Natural killer cell treated with Interleukin-12 subunit alpha and Interleukin-12 subunit beta and Interleukin-15 and Interleukin-18, amount 100 ng/mL, for 72 hours (primary cell): ENCODE data around the gene RPTN. TPM values are rescaled to one million over a fixed set of nuclear protein-coding genes. Genes with fewer than 3 reads are reported as not detected.

Experiments used
- ATAC-seq, 2 donors: fragments of 150-1000 bp; cut with Tn5 transposase in 1 of 2; sonication (Bioruptor Pico), chemical (Tn5 transposase) in 1 of 2; 2 replicates each; pipeline ENCODE4 v1.10.0; 2021
- DNase-seq: peaks from one replicate; pipeline ENCODE4 v3.0.0; 2022; ENCODE audit warnings: low spot score
- H3K27ac Mint-ChIP-seq, 2 donors: 1 replicate in 1 of 2; 2 replicates in 1 of 2; pipeline ENCODE4 v1.8.0; 2022; ENCODE audit warnings: mixed read lengths in 2 of 2, mild to moderate bottlenecking in 1 of 2, moderate library complexity in 1 of 2
- H3K27me3 Mint-ChIP-seq, 2 donors: 1 replicate in 1 of 2; 2 replicates in 1 of 2; pipeline ENCODE4 v1.8.0; 2022; ENCODE audit warnings: mixed read lengths in 2 of 2
- H3K36me3 Mint-ChIP-seq: one replicate; pipeline ENCODE4 v1.8.0; 2022; ENCODE audit warnings: mixed read lengths
- H3K4me1 Mint-ChIP-seq, 2 donors: 1 replicate in 1 of 2; 2 replicates in 1 of 2; pipeline ENCODE4 v1.8.0; 2022; ENCODE audit warnings: low read depth in 2 of 2, mixed read lengths in 2 of 2, mild to moderate bottlenecking in 1 of 2
- H3K4me3 Mint-ChIP-seq: one replicate; pipeline ENCODE4 v1.8.0; 2022; ENCODE audit warnings: mixed read lengths
- H3K9me3 Mint-ChIP-seq: 2 replicates; pipeline ENCODE4 v1.8.0; 2022; ENCODE audit warnings: mixed read lengths
- total RNA-seq, 2 donors: library from RNA; stranded (reverse); gene quantifications; one replicate each; pipeline ENCODE4 v1.2.3, GENCODE V29; 2022

Gene RPTN
- total RNA-seq, 2 donors from 2014 or later = not detected

DNA sequence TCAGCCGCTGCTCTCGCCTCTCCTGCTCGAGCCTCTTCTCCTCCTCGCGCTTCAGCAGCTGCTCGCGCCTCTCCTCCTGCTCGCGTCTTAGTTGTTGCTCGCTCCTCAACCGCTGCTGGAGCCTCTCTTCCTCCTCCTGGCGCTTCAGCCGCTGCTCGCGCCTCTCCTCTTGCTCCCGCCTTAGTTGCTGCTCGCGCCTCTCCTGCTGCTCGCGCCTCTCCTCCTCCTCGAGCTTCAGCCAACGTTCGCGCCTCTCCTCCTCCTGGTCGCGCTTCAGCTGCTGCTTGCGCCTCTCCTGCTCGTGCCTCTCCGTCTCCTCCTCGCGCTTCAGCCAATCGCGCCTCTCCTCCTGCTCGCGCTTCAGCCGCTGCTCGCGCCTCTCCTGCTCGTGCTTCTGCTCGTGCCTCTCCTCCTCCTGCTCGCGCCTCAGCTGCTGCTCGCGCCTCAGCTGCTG lies 47.5 kb downstream of the RPTN start:
- Mint-ChIP-seq H3K4me1 (peaks cover 6 to 7% of the 10 kb centered on the region in 2 donors), H3K27me3 (peaks cover 8 to 15% of the 10 kb centered on the region in 2 donors), H3K27ac (no peak overlapping the region), H3K36me3 (peaks cover 9% of the 10 kb centered on the region), H3K4me3 (no peak overlapping the region), H3K9me3 (no peaks in the 10 kb centered on the region)
- peak; percentile 11 to 43 for ATAC-seq
- no peak for DNase-seq

DNA sequence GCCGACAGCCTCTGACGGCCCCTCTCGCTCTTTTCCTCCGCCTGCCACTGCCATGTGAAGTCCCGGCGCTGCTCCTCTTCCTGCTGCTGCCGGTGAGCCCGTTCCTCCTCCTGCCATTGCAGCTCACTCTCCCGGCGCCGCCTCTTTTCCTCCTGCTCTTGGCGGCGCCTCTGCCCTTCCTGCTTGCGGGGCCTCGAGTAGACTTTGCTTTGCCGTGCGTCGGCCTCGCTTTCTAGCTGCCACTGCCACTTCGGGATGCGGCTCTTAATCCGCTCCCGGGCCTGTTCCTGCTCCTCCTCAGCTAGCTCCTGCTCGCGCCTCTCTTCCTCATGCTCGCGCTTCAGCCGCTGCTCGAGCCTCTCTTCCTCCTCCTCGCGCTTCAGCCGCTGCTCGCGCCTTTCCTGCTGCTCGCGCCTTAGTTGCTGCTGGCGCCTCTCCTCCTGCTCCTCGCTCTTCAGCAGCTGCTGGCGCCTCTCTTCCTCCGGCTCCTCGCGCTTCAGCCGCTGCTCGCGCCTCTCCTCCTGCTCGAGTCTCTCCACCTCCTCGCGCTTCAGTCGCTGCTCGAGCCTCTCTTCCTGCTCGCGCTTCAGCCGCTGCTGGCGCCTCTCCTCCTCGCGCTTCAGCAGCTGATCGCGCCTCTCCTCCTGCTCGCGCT lies 48.0 kb downstream of the RPTN start:
- DNase-seq = no peak
- peaks cover 9% of the 10 kb centered on the region for H3K36me3 Mint-ChIP-seq
- H3K4me1 Mint-ChIP-seq = peaks cover 6 to 7% of the 10 kb centered on the region in 2 donors
- H3K4me3 Mint-ChIP-seq = no peak overlapping the region
- H3K27me3 Mint-ChIP-seq = peaks cover 9 to 15% of the 10 kb centered on the region in 2 donors
- no peaks in the 10 kb centered on the region for H3K9me3 Mint-ChIP-seq
- no peak overlapping the region for H3K27ac Mint-ChIP-seq
- peak; percentile 52 for ATAC-seq

DNA sequence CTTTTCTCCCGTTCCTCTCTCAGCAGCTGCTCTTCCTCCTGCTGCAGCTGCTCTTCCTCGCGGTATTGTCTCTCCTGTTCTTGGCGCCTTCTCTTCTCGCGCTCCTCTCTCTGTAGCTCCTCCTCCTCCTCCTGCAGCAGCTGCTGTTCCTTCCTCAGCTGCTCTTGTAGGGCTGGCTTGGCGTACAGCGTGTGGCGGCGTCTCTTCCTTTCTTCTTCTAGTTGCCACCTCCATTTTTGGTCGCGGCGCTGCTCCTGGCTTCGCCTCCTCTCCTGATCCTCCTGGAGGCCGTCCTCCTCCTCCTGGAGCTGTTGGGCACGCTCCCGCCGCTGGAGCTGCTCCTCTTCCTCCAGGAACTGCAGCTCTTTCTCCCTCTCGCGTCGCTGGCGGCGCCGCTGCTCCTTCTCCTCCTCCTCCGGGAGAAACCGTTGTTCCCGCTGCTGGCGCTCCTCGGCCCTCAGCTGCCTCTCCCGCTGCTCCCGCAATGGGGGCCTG lies 48.6 kb downstream of the RPTN start:
- H3K4me1 Mint-ChIP-seq = peaks cover 6 to 7% of the 10 kb centered on the region in 2 donors
- peaks cover 14 to 15% of the 10 kb centered on the region in 2 donors for H3K27me3 Mint-ChIP-seq
- DNase-seq = no peak
- H3K9me3 Mint-ChIP-seq = no peaks in the 10 kb centered on the region
- peak in 1 of 2 donors; percentile 59 for ATAC-seq
- H3K4me3 Mint-ChIP-seq = no peak overlapping the region
- H3K36me3 Mint-ChIP-seq = peaks cover 9% of the 10 kb centered on the region
- H3K27ac Mint-ChIP-seq = no peak overlapping the region

DNA sequence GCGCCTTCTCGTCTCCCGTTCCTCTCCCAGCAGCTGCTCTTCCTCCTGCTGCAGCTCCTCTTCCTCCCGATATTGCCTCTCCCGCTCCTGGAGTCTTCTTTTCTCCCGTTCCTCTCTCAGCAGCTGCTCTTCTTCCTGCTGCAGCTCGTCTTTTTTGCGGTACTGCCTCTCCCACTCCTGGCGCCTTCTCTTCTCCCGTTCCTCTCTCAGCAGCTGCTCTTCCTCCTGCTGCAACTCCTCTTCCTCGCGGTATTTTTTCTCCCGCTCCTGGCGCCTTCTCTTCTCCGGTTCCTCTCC lies 49.1 kb downstream of the RPTN start:
- H3K4me3 Mint-ChIP-seq = no peak overlapping the region
- peaks cover 9% of the 10 kb centered on the region for H3K36me3 Mint-ChIP-seq
- no peak overlapping the region for H3K27ac Mint-ChIP-seq
- H3K4me1 Mint-ChIP-seq = peaks cover 6 to 7% of the 10 kb centered on the region in 2 donors
- peaks cover 16 to 18% of the 10 kb centered on the region in 2 donors for H3K27me3 Mint-ChIP-seq
- no peaks in the 10 kb centered on the region for H3K9me3 Mint-ChIP-seq
- ATAC-seq = no peak
- DNase-seq = no peak

DNA sequence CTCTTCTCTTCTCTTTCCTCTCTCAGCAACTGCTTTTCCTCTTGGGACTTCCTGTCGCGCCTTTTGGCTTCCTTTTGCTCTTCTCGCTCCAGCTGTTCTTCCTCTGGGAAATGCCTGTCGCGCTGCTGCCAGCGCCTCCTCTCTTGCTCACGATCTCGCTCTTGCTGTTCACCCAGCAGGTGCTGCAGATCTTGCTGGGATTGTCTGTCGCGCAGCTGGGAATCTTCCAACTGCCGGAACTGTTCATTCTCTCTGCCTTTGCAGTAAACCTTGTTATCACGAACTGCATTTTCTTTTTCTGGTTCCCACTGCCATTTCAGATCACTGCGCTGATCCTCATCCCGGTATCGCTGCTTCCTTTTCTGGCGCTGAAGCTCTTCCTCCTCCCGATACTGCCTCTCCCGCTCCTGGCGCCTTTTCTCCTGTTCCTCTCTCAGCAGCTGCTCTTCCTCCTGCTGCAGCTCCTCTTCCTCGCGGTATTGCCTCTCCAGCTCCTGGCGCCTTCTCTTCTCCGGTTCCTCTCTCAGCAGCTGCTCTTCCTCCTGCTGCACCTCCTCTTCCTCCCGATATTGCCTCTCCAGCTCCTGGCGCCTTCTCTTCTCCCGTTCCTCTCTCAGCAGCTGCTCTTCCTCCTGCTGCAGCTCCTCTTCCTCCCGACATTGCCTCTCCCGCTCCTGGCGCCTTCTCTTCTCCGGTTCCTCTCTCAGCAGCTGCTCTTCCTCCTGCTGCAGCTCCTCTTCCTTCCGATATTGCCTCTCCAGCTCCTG lies 49.6 kb downstream of the RPTN start:
- H3K27ac Mint-ChIP-seq = no peak overlapping the region
- H3K9me3 Mint-ChIP-seq = no peaks in the 10 kb centered on the region
- no peak for ATAC-seq
- H3K36me3 Mint-ChIP-seq = peaks cover 9% of the 10 kb centered on the region
- H3K27me3 Mint-ChIP-seq = peaks cover 13 to 18% of the 10 kb centered on the region in 2 donors
- peaks cover 6 to 7% of the 10 kb centered on the region in 2 donors for H3K4me1 Mint-ChIP-seq
- no peak for DNase-seq
- no peak overlapping the region for H3K4me3 Mint-ChIP-seq

DNA sequence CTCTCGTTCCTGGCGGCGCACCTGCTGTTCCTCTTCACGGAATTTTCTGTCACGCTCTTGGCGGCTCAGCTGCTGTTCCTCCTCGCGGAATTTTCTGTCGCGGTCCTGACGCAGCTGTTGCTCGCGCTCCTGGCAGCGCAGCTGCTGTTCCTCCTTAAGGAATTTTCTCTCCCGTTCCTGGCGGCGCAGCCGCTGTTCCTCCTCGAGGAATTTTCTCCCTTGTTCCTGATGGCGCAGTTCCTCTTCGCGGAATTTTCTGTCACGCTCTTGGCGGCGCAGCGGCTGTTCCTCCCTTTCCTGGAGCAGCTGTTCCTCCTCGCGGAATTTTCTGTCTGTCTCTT lies 50.2 kb downstream of the RPTN start:
- ATAC-seq = no peak
- H3K4me3 Mint-ChIP-seq = no peak overlapping the region
- H3K27ac Mint-ChIP-seq = no peak overlapping the region
- no peaks in the 10 kb centered on the region for H3K9me3 Mint-ChIP-seq
- peaks cover 9% of the 10 kb centered on the region for H3K36me3 Mint-ChIP-seq
- no peak for DNase-seq
- H3K4me1 Mint-ChIP-seq = peaks cover 6 to 7% of the 10 kb centered on the region in 2 donors
- peaks cover 11 to 20% of the 10 kb centered on the region in 2 donors for H3K27me3 Mint-ChIP-seq

DNA sequence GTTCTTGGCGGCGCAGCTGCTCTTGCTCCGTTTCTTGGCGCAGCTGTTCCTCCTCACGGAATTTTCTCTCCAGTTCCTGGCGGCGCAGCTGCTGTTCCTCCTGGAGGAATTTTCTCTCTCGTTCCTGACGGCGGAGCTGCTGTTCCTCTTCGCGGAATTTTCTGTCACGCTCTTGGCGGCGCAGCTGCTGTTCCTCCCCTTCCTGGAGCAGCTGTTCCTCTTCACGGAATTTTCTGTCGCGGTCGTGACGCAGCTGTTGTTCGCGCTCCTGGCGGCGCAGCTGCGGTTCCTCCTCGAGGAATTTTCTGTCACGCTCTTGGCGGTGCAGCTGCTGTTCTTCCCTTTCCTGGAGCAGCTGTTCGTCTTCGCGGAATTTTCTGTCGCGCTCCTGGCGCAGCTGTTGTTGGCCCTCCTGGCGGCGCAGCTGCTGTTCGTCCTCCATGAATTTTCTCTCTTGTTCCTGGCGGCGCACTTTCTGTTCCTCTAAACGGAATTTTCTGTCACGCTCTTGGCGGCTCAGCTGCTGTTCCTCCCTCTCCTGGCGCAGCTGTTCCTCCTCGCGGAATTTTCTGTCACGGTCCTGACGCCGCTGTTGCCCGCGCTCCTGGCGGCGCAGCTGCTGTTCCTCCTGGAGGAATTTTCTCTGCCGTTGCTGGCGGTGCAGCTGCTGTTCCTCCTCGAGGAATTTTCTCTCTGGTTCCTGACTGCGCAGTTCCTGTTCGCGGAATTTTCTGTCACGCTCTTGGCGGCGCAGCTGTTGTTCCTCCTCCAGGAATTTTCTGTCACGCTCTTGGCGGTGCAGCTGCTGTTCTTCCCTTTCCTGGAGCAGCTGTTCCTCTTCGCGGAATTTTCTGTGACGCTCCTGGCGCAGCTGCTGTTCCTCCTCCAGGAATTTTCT lies 50.8 kb downstream of the RPTN start:
- ATAC-seq = no peak
- peaks cover 9% of the 10 kb centered on the region for H3K36me3 Mint-ChIP-seq

DNA sequence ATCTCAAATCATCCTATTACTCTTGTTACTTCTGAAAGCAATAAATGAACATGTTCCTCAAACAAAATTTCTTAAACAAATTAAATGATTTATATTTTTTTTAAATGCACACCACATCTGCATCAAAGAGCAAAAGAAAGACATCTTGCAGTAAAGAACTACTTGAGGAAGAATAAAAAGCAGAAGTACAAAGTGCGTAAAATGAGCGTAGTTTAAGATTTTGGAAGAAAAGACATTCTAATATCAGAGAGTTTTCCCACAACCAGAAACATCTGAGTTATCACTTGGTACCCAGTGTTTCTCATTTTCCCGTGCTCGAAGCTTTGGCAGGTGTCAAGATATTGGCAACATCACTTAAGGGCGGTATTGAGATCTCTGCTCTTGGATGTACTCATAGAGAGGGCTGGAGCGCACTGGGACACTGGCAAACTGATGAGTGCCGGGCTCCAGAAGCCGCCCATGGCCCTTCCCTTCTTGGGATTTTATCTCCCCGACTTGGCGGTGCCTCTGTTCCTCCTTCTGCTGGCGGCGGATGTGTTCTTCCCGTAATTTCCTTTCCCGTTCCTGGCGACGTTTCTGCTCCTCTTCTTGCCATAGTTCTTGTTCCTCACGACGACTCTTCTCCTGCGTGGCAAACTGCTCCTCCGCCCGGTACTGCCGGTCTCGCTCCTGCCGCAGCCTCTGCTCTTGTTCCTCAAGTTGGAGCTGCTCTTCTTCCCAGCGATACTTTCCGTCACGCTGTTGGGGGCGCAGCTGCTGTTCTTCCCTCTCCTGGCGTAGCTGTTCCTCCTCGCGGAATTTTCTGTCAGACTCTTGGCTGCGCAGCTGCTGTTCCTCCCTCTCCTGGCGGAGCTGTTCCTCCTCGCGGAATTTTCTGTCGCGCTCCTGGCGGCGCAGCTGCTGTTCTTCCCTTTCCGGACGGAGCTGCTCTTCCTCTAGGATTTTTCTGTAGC lies 51.7 kb downstream of the RPTN start:
- Mint-ChIP-seq H3K4me1 (peaks cover 6 to 7% of the 10 kb centered on the region in 2 donors), H3K27me3 (peaks cover 16 to 27% of the 10 kb centered on the region in 2 donors), H3K9me3 (no peaks in the 10 kb centered on the region), H3K4me3 (no peak overlapping the region), H3K27ac (no peak overlapping the region), H3K36me3 (peaks cover 9% of the 10 kb centered on the region)
- DNase-seq = no peak
- ATAC-seq = no peak

More for the DNA sequence above, 50.8 kb downstream of the RPTN start:
- no peak for DNase-seq
- H3K27ac Mint-ChIP-seq = no peak overlapping the region
- no peaks in the 10 kb centered on the region for H3K9me3 Mint-ChIP-seq
- H3K4me1 Mint-ChIP-seq = peaks cover 6 to 7% of the 10 kb centered on the region in 2 donors
- H3K27me3 Mint-ChIP-seq = peaks cover 13 to 26% of the 10 kb centered on the region in 2 donors
- no peak overlapping the region for H3K4me3 Mint-ChIP-seq

DNA sequence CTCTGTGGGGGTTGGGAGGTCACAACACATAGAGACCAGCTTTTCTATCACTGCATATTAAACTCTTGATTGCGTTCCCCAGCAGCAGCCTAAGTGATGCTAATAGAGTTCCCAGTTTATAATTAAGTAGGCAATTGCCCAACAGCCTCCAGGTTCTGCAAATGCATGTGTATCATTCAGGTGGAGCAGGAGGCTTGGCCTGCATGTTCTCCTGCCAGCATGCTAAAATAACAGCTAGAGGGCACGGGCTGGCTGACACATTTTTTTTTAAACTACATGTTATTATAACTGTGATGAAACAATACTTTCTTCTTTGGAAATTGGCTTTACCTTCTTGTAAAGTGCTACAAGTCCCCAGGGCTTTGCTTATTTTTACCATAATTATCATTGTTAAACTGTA lies 54.2 kb downstream of the RPTN start:
- DNase-seq = no peak
- no peak for ATAC-seq
- H3K4me3 Mint-ChIP-seq = no peak overlapping the region
- H3K9me3 Mint-ChIP-seq = no peaks in the 10 kb centered on the region
- peaks cover 9% of the 10 kb centered on the region for H3K36me3 Mint-ChIP-seq
- H3K27me3 Mint-ChIP-seq = peaks cover 30 to 44% of the 10 kb centered on the region in 2 donors
- H3K27ac Mint-ChIP-seq = no peak overlapping the region
- H3K4me1 Mint-ChIP-seq = peaks cover 6 to 7% of the 10 kb centered on the region in 2 donors

Other genes with a start within 250 kb of the RPTN start
- 10 to 100 TPM; 17.0 to 19.6 TPM for gene THEM4, start 249.7 kb downstream of the RPTN start, total RNA-seq
- gene S100A10, start 165.4 kb downstream of the RPTN start, total RNA-seq = 100 to 1,000 TPM; 152 to 263 TPM
- 100 to 1,000 TPM; 113 to 239 TPM for gene S100A11, start 122.2 kb downstream of the RPTN start, total RNA-seq
- not detected for gene TCHHL1, start 70.2 kb downstream of the RPTN start, total RNA-seq
- gene TCHH, start 43.8 kb downstream of the RPTN start, total RNA-seq = under 1 TPM in 1 of 2 donors, not detected in 1; 0.08 TPM
- gene HRNR, start 65.0 kb upstream of the RPTN start, total RNA-seq = not detected
- not detected for gene FLG, start 166.0 kb upstream of the RPTN start, total RNA-seq
- not detected for gene FLG2, start 200.8 kb upstream of the RPTN start, total RNA-seq